Right lobe of liver (tissue), 6 donors: ENCODE results near the gene HECW1. TPM values are rescaled to one million over a fixed set of nuclear protein-coding genes. Genes with fewer than 3 reads are reported as not detected.

Source experiments
- ATAC-seq, 4 donors: fragments of 200-7000 bp; cut with Tn5 transposase; one replicate each; pipeline ENCODE4 v1.9.1; 2020; ENCODE audit warnings: mild to moderate bottlenecking in 4 of 4, moderate library complexity in 4 of 4
- DNase-seq, 3 donors: peaks; one replicate each; pipeline ENCODE4 v3.0.0-alpha.2; 2020
- H3K27ac ChIP-seq, 3 donors: fragments of 200-600 bp; one replicate each; pipeline ENCODE4 v1.8.0; 2022
- H3K27me3 ChIP-seq, 2 donors: fragments of 200-600 bp; one replicate each; pipeline ENCODE4 v1.8.0; 2022
- H3K36me3 ChIP-seq, 4 donors: fragments of 200-600 bp; sonication (generic) in 1 of 4; one replicate each; pipeline versions ENCODE4 v1.5.1 to v1.8.0; 2017 to 2022; ENCODE audit warnings: control low read depth in 1 of 4
- H3K4me1 ChIP-seq, 4 donors: fragments of 200-600 bp; sonication (generic) in 1 of 4; one replicate each; pipeline versions ENCODE4 v1.5.1 to v1.8.0; 2017 to 2022; ENCODE audit warnings: control low read depth in 1 of 4
- H3K4me3 ChIP-seq, 3 donors: fragments of 200-600 bp; one replicate each; pipeline ENCODE4 v1.8.0; 2022
- H3K9me3 ChIP-seq, 4 donors: fragments of 200-600 bp; sonication (generic) in 1 of 4; one replicate each; pipeline versions ENCODE4 v1.5.1 to v1.8.0; 2017 to 2022; ENCODE audit warnings: control low read depth in 1 of 4
- CTCF ChIP-seq, 4 donors: fragments of 200-600 bp in 3 of 4; fragments of 450-650 bp in 1 of 4; IDR thresholded peaks; one replicate each; pipeline versions ENCODE4 v1.5.1 to v1.8.0; 2016 to 2022; ENCODE audit warnings: antibody characterized with exemption in 4 of 4, mild to moderate bottlenecking in 2 of 4
- POLR2A ChIP-seq: fragments of 450-650 bp; IDR thresholded peaks from one replicate; pipeline ENCODE4 v1.6.1; 2017; ENCODE audit warnings: antibody characterized with exemption, mild to moderate bottlenecking
- WGBS: methylation state at CpG from one replicate; pipeline ENCODE4 v1.1.6; 2018; ENCODE audit warnings: low coverage, low lambda C conversion rate; ENCODE audit not compliant: insufficient coverage; ENCODE audit errors: missing lambda C conversion rate; 5-methylcytosine and 5-hydroxymethylcytosine counted together
- intact Hi-C, 2 donors: fragments of 100-400 bp; cut with DNase I; formaldehyde crosslinking; loops; one replicate each; pipeline versions ENCODE4 v1.11.2 to v1.14.1; 2022
- total RNA-seq, 6 experiments: library from RNA; depleted of rRNA in 2 of 6; stranded (reverse); fragments of >200 nt in 2 of 6; fragmentation: NEBNext Ultra II Directional in 3 of 6; extraction: Animal tissue kit (Norgen Biotek cat#: 25700) in 3 of 6; gene quantifications; one replicate each; pipeline versions ENCODE4 v1.1.0 to v1.2.4, GENCODE V29; 2016 to 2023
- donor health status: DM: no; HTN: yes; CAD: no.
- donor health status: DM: no; HTN: no; CAD: no.
- donor health status: DM: no; HTN: no; CAD: no.
- donor health status: DM: no; HTN: yes; CAD: no.
- donor health status: DM: no; HTN: yes; CAD: no.

Gene HECW1
- total RNA-seq, 6 experiments from 2014 or later: 0.02 to 0.87 (median 0.09) TPM; not detected in 1

- H3K9me3 ChIP-seq: no peaks in the 10 kb centered on the region
- intact Hi-C loops: no loop called here
- H3K4me1 ChIP-seq: no peaks in the 10 kb centered on the region
- H3K4me3 ChIP-seq: no peak overlapping the region
- WGBS: 27% methylated on average over 11 of the region's 12 CpGs
- H3K27ac ChIP-seq: no peak overlapping the region
- no peak for ATAC-seq
- no peak for TF ChIP-seq CTCF (IDR thresholded peaks at IDR 0.05)
- TF ChIP-seq POLR2A: no peak
- DNase-seq: no peak
- peaks cover 0 to 13% of the 10 kb centered on the region in 2 donors for H3K27me3 ChIP-seq
- no peaks in the 10 kb centered on the region for H3K36me3 ChIP-seq
Observed at GRCh38 chr7:43119371-43120075, 7.1 kb downstream of the HECW1 start.

GRCh38 chr7:43121973-43122372 lies 9.5 kb downstream of the HECW1 start:
- Histone ChIP-seq H3K4me1 (no peaks in the 10 kb centered on the region), H3K27me3 (peaks cover 0 to 6% of the 10 kb centered on the region in 2 donors), H3K27ac (no peak overlapping the region), H3K4me3 (no peak overlapping the region), H3K9me3 (no peaks in the 10 kb centered on the region), H3K36me3 (no peaks in the 10 kb centered on the region)
- ATAC-seq (no peak), DNase-seq (no peak)
- TF ChIP-seq POLR2A (no peak), CTCF (IDR thresholded peaks at IDR 0.05) (no peak)
- intact Hi-C loops: no loop called here
- WGBS: 60% methylated on average over 6 of the region's 6 CpGs

- intact Hi-C loops: no loop called here
Observed at GRCh38 chr7:43123457-43123856, 11.0 kb downstream of the HECW1 start.

GRCh38 chr7:43124388-43124787 lies 11.9 kb downstream of the HECW1 start:
- TF ChIP-seq POLR2A: no peak
- no peak for TF ChIP-seq CTCF (IDR thresholded peaks at IDR 0.05)
- H3K36me3 ChIP-seq: no peaks in the 10 kb centered on the region
- intact Hi-C loops: no loop called here
- DNase-seq (no peak), ATAC-seq (no peak)
- H3K27ac ChIP-seq: no peak overlapping the region
- WGBS: 63% methylated on average over 3 of the region's 3 CpGs
- H3K4me3 ChIP-seq: no peak overlapping the region
- no peaks in the 10 kb centered on the region for H3K9me3 ChIP-seq
- H3K27me3 ChIP-seq: no peaks in the 10 kb centered on the region
- no peaks in the 10 kb centered on the region for H3K4me1 ChIP-seq

More at GRCh38 chr7:43123457-43123856, 11.0 kb downstream of the HECW1 start:
- no peaks in the 10 kb centered on the region for H3K9me3 ChIP-seq
- H3K27me3 ChIP-seq: no peaks in the 10 kb centered on the region
- WGBS: 17% methylated on average over 1 of the region's 1 CpG
- no peaks in the 10 kb centered on the region for H3K36me3 ChIP-seq
- ATAC-seq: no peak
- H3K4me1 ChIP-seq: no peaks in the 10 kb centered on the region
- no peak overlapping the region for H3K27ac ChIP-seq
- no peak for TF ChIP-seq POLR2A
- no peak for TF ChIP-seq CTCF (IDR thresholded peaks at IDR 0.05)
- no peak for DNase-seq
- H3K4me3 ChIP-seq: no peak overlapping the region
